Liver (tissue), 9 donors: ENCODE results near the gene SDK2. TPM values are rescaled to one million over a fixed set of nuclear protein-coding genes. Genes with fewer than 3 reads are reported as not detected.

Experiments
- DNase-seq: peaks from one replicate; pipeline ENCODE4 v3.0.0-alpha.2; 2017; ENCODE audit warnings: low spot score
- H3K27ac ChIP-seq, 2 donors: one replicate each; pipeline ENCODE4 v1.7.0; 2013; ENCODE audit warnings: inconsistent platforms in 2 of 2, low read length in 2 of 2, control low read depth in 1 of 2, low read depth in 1 of 2, mild to moderate bottlenecking in 1 of 2
- H3K27me3 ChIP-seq, 4 donors: one replicate each; pipeline versions ENCODE4 v1.6.1 to v1.7.0; 2013; ENCODE audit warnings: low read length in 3 of 4, inconsistent platforms in 1 of 4, mild to moderate bottlenecking in 1 of 4, moderate library complexity in 1 of 4; ENCODE audit not compliant: control insufficient read depth in 4 of 4, insufficient read depth in 4 of 4
- H3K36me3 ChIP-seq, 4 donors: one replicate each; pipeline versions ENCODE4 v1.6.1 to v1.7.0; 2013; ENCODE audit warnings: low read length in 3 of 4, mild to moderate bottlenecking in 3 of 4, low read depth in 1 of 4, moderate library complexity in 1 of 4; ENCODE audit not compliant: control insufficient read depth in 4 of 4, insufficient read depth in 3 of 4
- H3K4me1 ChIP-seq, 4 donors: one replicate each; pipeline versions ENCODE4 v1.6.1 to v1.7.0; 2013; ENCODE audit warnings: low read length in 3 of 4, mild to moderate bottlenecking in 3 of 4, moderate library complexity in 1 of 4; ENCODE audit not compliant: control insufficient read depth in 4 of 4, insufficient read depth in 4 of 4
- H3K4me3 ChIP-seq, 3 donors: one replicate each; pipeline versions ENCODE4 v1.6.1 to v1.7.0; 2013; ENCODE audit warnings: low read length in 3 of 3, control low read depth in 1 of 3, low read depth in 1 of 3, mild to moderate bottlenecking in 1 of 3
- H3K9ac ChIP-seq, 2 donors: one replicate each; pipeline ENCODE4 v1.7.0; 2013; ENCODE audit warnings: low read length in 2 of 2, mild to moderate bottlenecking in 2 of 2, moderate library complexity in 2 of 2, control low read depth in 1 of 2, low read depth in 1 of 2
- H3K9me3 ChIP-seq, 4 donors: one replicate each; pipeline versions ENCODE4 v1.6.1 to v1.7.0; 2013; ENCODE audit warnings: low read length in 3 of 4; ENCODE audit not compliant: control insufficient read depth in 4 of 4
- EGR1 ChIP-seq, 2 donors: IDR thresholded peaks; 2 replicates each; pipeline ENCODE4 v1.6.1; 2016 to 2018; ENCODE audit warnings: antibody characterized with exemption in 2 of 2, low read depth in 2 of 2
- FOXA2 ChIP-seq: IDR thresholded peaks from 2 replicates; pipeline ENCODE4 v1.6.1; 2016; ENCODE audit warnings: antibody characterized with exemption
- GABPA ChIP-seq, 2 donors: IDR thresholded peaks in 1 of 2; conservative IDR thresholded peaks in 1 of 2; 2 replicates each; pipeline ENCODE4 v1.6.1; 2016; ENCODE audit warnings: antibody characterized with exemption in 2 of 2, mild to moderate bottlenecking in 1 of 2, moderate library complexity in 1 of 2
- HNF4A ChIP-seq, 2 donors: conservative IDR thresholded peaks; 2 replicates each; pipeline ENCODE4 v1.6.1; 2016; ENCODE audit warnings: antibody characterized with exemption in 2 of 2, mild to moderate bottlenecking in 2 of 2
- JUND ChIP-seq, 2 donors: IDR thresholded peaks; 2 replicates each; pipeline ENCODE4 v1.6.1; 2016; ENCODE audit warnings: antibody characterized with exemption in 2 of 2
- MAX ChIP-seq: IDR thresholded peaks from 2 replicates; pipeline ENCODE4 v1.6.1; 2016; ENCODE audit warnings: antibody characterized with exemption
- NR2F2 ChIP-seq: IDR thresholded peaks from 2 replicates; pipeline ENCODE4 v1.6.1; 2016; ENCODE audit warnings: antibody characterized with exemption
- RAD21 ChIP-seq, 2 donors: IDR thresholded peaks; 2 replicates each; pipeline ENCODE4 v1.6.1; 2016; ENCODE audit warnings: antibody characterized with exemption in 2 of 2, mild to moderate bottlenecking in 2 of 2
- REST ChIP-seq: IDR thresholded peaks from 2 replicates; pipeline ENCODE4 v1.6.1; 2016; ENCODE audit warnings: antibody characterized with exemption, mild to moderate bottlenecking
- RXRA ChIP-seq, 2 donors: IDR thresholded peaks; 2 replicates each; pipeline ENCODE4 v1.6.1; 2017 to 2018; ENCODE audit warnings: antibody characterized with exemption in 2 of 2, mild to moderate bottlenecking in 1 of 2
- SP1 ChIP-seq: IDR thresholded peaks from 2 replicates; pipeline ENCODE4 v1.6.1; 2018; ENCODE audit warnings: antibody characterized with exemption, mild to moderate bottlenecking
- TAF1 ChIP-seq: conservative IDR thresholded peaks from 2 replicates; pipeline ENCODE4 v1.6.1; 2016; ENCODE audit warnings: antibody characterized with exemption, mild to moderate bottlenecking
- YY1 ChIP-seq: IDR thresholded peaks from 2 replicates; pipeline ENCODE4 v1.6.1; 2016; ENCODE audit warnings: antibody characterized with exemption, mild to moderate bottlenecking
- ZBTB33 ChIP-seq: IDR thresholded peaks from 2 replicates; pipeline ENCODE4 v1.6.1; 2016; ENCODE audit warnings: antibody characterized with exemption
- whole genome bisulfite sequencing: extraction: QIAGEN DNeasy Blood & Tissue Kit; methylation state at CpG from one replicate; pipeline ENCODE4 v1.1.7; 2013; 5-methylcytosine and 5-hydroxymethylcytosine counted together
- polyA plus RNA-seq, 2 donors: library from polyadenylated mRNA; stranded (reverse) in 1 of 2; unstranded in 1 of 2; fragments of 200-250 nt in 1 of 2; fragments of >200 nt in 1 of 2; fragmentation: Nextera tagmentation in 1 of 2; extraction: Ambion mirVana in 1 of 2; gene quantifications; one replicate each; pipeline versions ENCODE4 v1.2.1 to v1.2.3, GENCODE V29; 2013 to 2015
- total RNA-seq, 2 donors: library from RNA; depleted of rRNA; stranded (reverse); fragments of >200 nt; gene quantifications; one replicate each; pipeline ENCODE4 v1.2.3, GENCODE V29; 2014
- TF ChIP-seq, protein P1 (sequence below): IDR thresholded peaks from 2 replicates; pipeline ENCODE4 v1.6.1; 2016; ENCODE audit warnings: antibody characterized with exemption
- donor health status: healthy.
- donor health status: healthy.
- donor health status: healthy.
- donor health status: healthy.
- donor health status: healthy.

Gene SDK2
- total and polyA plus RNA-seq, 4 donors, result 0.05 to 0.42 (median 0.10) TPM

- no peak for DNase-seq
- Histone ChIP-seq H3K27me3 (peaks cover 0 to 5% (median 2%) of the 10 kb centered on the region in 4 donors), H3K27ac (no peak overlapping the region), H3K9me3 (no peaks in the 10 kb centered on the region), H3K4me1 (no peaks in the 10 kb centered on the region), H3K4me3 (no peak overlapping the region), H3K36me3 (no peaks in the 10 kb centered on the region), H3K9ac (no peak overlapping the region)
- 71% methylated on average over 5 of the region's 5 CpGs for WGBS
- TF ChIP-seq SP1 (no peak), RXRA (IDR thresholded peaks at IDR 0.05) (no peak), FOXA2 (no peak), RAD21 (IDR thresholded peaks at IDR 0.05) (no peak), EGR1 (IDR thresholded peaks at IDR 0.05; ENCODE audit: low read depth in 2 of 2) (no peak), HNF4A (conservative IDR thresholded peaks at IDR 0.05) (no peak), MAX (no peak), ZBTB33 (no peak), YY1 (no peak), JUND (IDR thresholded peaks at IDR 0.05) (no peak)
- TF ChIP-seq, protein P1, sequence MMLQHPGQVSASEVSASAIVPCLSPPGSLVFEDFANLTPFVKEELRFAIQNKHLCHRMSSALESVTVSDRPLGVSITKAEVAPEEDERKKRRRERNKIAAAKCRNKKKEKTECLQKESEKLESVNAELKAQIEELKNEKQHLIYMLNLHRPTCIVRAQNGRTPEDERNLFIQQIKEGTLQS, result no peak
Observed at GRCh38 chr17:73634629-73635028, 9.6 kb downstream of the SDK2 start.

- TF ChIP-seq HNF4A (conservative IDR thresholded peaks at IDR 0.05), result no peak
- TF ChIP-seq REST, result no peak
- no peak for TF ChIP-seq TAF1
- no peak for TF ChIP-seq NR2F2
- TF ChIP-seq GABPA (IDR thresholded peaks at IDR 0.05 in 1 of 2, conservative IDR thresholded peaks at IDR 0.05 in 1 of 2), result no peak
- no peak for TF ChIP-seq JUND (IDR thresholded peaks at IDR 0.05)
- no peak for TF ChIP-seq EGR1 (IDR thresholded peaks at IDR 0.05; ENCODE audit: low read depth in 2 of 2)
- TF ChIP-seq RAD21 (IDR thresholded peaks at IDR 0.05), result no peak
- no peak overlapping the region for H3K27ac ChIP-seq
- no peak for DNase-seq
- no peaks in the 10 kb centered on the region for H3K9me3 ChIP-seq
- no peak overlapping the region for H3K4me3 ChIP-seq
- WGBS, result 91% methylated on average over 8 of the region's 8 CpGs
- no peaks in the 10 kb centered on the region for H3K4me1 ChIP-seq
- peaks cover 0 to 3% (median 0%) of the 10 kb centered on the region in 4 donors for H3K27me3 ChIP-seq
- no peak overlapping the region for H3K9ac ChIP-seq
- H3K36me3 ChIP-seq, result no peaks in the 10 kb centered on the region
Observed at GRCh38 chr17:73633736-73634135, 10.5 kb downstream of the SDK2 start.
